Type B pancreatic cell (in vitro differentiated cells): ENCODE data around the gene BACH2. TPM values are rescaled to one million over a fixed set of nuclear protein-coding genes. Genes with fewer than 3 reads are reported as not detected.

ENCODE experiments used
- DNase-seq: peaks from one replicate; pipeline ENCODE4 v3.0.0; 2021; ENCODE audit warnings: mixed read lengths; ENCODE audit not compliant: unreplicated experiment; ENCODE audit errors: extremely low spot score
- H3K27ac Mint-ChIP-seq: 2 replicates; pipeline ENCODE4 v1.8.0; 2021; ENCODE audit warnings: mild to moderate bottlenecking, mixed read lengths
- H3K27me3 Mint-ChIP-seq: 2 replicates; pipeline ENCODE4 v1.8.0; 2021; ENCODE audit warnings: mixed read lengths
- H3K36me3 Mint-ChIP-seq: 2 replicates; pipeline ENCODE4 v1.8.0; 2021; ENCODE audit warnings: mixed read lengths
- H3K4me1 Mint-ChIP-seq: one replicate; pipeline ENCODE4 v1.8.0; 2021; ENCODE audit warnings: mixed read lengths; ENCODE audit not compliant: unreplicated experiment
- H3K4me3 Mint-ChIP-seq: 2 replicates; pipeline ENCODE4 v1.8.0; 2021; ENCODE audit warnings: mild to moderate bottlenecking, mixed read lengths
- H3K9me3 Mint-ChIP-seq: 2 replicates; pipeline ENCODE4 v1.8.0; 2021; ENCODE audit warnings: mixed read lengths
- CTCF ChIP-seq: fragments of 200-600 bp; sonication (generic); conservative IDR thresholded peaks from 2 replicates; pipeline ENCODE4 v1.5.0; 2021; ENCODE audit warnings: antibody characterized with exemption, mild to moderate bottlenecking
- total RNA-seq: library from RNA; stranded (reverse); gene quantifications from 2 replicates; pipeline ENCODE4 v1.2.1, GENCODE V29; 2021; ENCODE audit warnings: low replicate concordance

BACH2 gene
- total RNA-seq, 1 donor from 2014 or later = 33.5 TPM

- TF ChIP-seq CTCF = no peak
- no peaks in the 10 kb centered on the region for H3K27me3 Mint-ChIP-seq
- H3K9me3 Mint-ChIP-seq = peaks cover 7% of the 10 kb centered on the region
- peaks cover 22% of the 10 kb centered on the region for H3K36me3 Mint-ChIP-seq
- no peak overlapping the region for H3K27ac Mint-ChIP-seq
- no peak overlapping the region for H3K4me3 Mint-ChIP-seq
- peaks cover 7% of the 10 kb centered on the region for H3K4me1 Mint-ChIP-seq
- DNase-seq = no peak
Measured at GRCh38 chr6:90266905-90267621, 29.6 kb downstream of the BACH2 start.

- TF ChIP-seq CTCF = no peak
- Mint-ChIP-seq H3K27me3 (no peaks in the 10 kb centered on the region), H3K9me3 (peaks cover 5% of the 10 kb centered on the region), H3K27ac (no peak overlapping the region), H3K36me3 (peaks cover 15% of the 10 kb centered on the region), H3K4me1 (peaks cover 7% of the 10 kb centered on the region), H3K4me3 (no peak overlapping the region)
- DNase-seq = no peak
Measured at GRCh38 chr6:90264561-90264960, 32.1 kb downstream of the BACH2 start.

- TF ChIP-seq CTCF = no peak
- peaks cover 5% of the 10 kb centered on the region for H3K9me3 Mint-ChIP-seq
- no peak overlapping the region for H3K4me3 Mint-ChIP-seq
- no peak for DNase-seq
- peaks cover 17% of the 10 kb centered on the region for H3K36me3 Mint-ChIP-seq
- no peaks in the 10 kb centered on the region for H3K27me3 Mint-ChIP-seq
- H3K4me1 Mint-ChIP-seq = peaks cover 7% of the 10 kb centered on the region
- H3K27ac Mint-ChIP-seq = no peak overlapping the region
Measured at GRCh38 chr6:90263633-90264032, 33.0 kb downstream of the BACH2 start.

GRCh38 chr6:90261801-90262200, 34.8 kb downstream of the BACH2 start:
- H3K27me3 Mint-ChIP-seq = no peaks in the 10 kb centered on the region
- peaks cover 7% of the 10 kb centered on the region for H3K4me1 Mint-ChIP-seq
- H3K4me3 Mint-ChIP-seq = no peak overlapping the region
- no peak for TF ChIP-seq CTCF
- peaks cover 16% of the 10 kb centered on the region for H3K36me3 Mint-ChIP-seq
- no peak for DNase-seq
- H3K9me3 Mint-ChIP-seq = peaks cover 5% of the 10 kb centered on the region
- no peak overlapping the region for H3K27ac Mint-ChIP-seq

GRCh38 chr6:90257486-90257738, 39.2 kb downstream of the BACH2 start:
- Mint-ChIP-seq H3K4me3 (no peak overlapping the region), H3K27ac (no peak overlapping the region)

More at GRCh38 chr6:90257486-90257738, 39.2 kb downstream of the BACH2 start:
- Mint-ChIP-seq H3K27me3 (no peaks in the 10 kb centered on the region), H3K4me1 (peaks cover 3% of the 10 kb centered on the region), H3K9me3 (peaks cover 5% of the 10 kb centered on the region), H3K36me3 (peaks cover 24% of the 10 kb centered on the region)
- DNase-seq = no peak
- TF ChIP-seq CTCF = no peak
